GM21528 (cell line): ENCODE results near the gene ANKRD52.
"Not testable (repeated sequence)": the region's sequence is repeated elsewhere in the genome, so short reads cannot be mapped to it uniquely, and the experiment has no call there.

Experiments used
- ATAC-seq: cut with Tn5 transposase; IDR thresholded peaks from one replicate; pipeline ENCODE4 v1.9.1; 2021; ENCODE audit warnings: mild to moderate bottlenecking, moderate library complexity; ENCODE audit not compliant: unreplicated experiment, low FRiP score

ANKRD52 gene

DNA sequence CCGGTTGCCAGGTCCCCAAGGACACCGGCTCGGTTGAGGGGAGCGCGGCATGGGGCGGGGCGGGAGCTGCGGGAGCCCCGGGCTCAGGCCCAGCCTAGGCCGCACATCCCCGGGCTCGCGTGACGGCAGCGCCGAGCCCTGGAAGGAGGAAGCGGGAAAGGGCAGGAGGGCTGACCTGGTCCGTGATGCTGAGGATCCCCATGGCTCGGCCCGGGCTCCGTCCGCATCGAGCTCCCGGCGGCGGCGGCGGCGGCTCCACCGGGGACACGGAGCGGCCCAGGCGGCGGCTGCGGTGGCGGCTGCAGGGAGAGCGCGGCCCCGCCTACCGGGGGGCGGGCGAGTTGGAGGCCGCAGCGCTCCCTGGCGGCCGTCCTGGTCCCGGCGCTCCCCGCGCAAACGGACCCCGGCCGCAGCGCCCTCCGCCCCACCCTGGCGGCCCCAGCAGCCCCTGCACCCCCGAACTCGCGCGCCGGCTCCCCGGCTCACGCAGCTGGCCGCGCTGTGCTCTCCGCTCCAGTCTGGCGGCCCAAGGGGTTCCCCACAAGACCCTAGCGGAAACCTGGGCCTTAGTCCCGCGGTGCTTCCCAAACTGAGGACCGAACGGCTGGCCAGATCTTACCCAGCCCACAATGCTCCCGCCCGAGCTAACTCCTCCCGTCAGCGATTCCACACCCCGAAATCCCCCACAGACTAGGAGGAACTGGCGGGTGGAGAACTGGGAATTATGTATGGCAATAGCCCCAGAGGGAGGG, at the start of gene ANKRD52:
Gene ANKRD52 (minus strand): TSS at position 317 of the 752 bp plus-strand sequence. CDS start 115 bp downstream, at position 202.
- ATAC-seq = peak; percentile 77

DNA sequence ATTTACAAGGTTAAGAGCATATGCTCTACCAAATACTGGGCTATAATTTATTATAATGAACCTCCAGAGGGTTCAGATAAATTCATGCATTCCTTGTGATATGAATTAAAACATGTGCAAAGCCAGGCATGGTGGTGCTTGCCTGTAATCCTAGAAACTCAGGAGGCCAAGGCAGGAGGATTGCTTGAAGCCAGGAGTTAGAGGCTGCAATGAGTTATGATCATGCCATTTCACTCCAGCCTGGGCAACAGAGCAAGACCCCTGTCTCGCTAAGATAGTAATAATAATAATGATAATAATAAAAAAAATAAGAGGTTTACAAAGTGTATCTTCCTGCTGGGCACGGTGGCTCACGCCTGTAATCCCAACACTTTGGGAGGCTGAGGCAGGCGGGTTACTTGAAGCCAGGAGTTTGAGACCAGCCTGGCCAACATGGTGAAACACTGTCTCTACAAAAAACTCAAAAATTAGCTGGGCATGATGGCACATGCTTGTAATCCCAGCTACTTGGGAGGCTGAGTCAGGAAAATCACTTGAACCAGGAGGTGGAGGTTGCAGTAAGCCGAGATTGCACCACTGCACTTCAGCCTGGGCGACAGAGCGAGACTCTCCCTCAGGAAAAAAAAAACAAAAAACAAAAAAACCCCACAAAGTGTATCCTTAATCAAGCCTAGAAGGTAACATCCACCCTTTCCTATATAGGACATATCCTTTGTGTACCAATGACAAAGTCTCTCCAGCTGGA, 49.2 kb upstream of the ANKRD52 start:
- no peak for ATAC-seq

DNA sequence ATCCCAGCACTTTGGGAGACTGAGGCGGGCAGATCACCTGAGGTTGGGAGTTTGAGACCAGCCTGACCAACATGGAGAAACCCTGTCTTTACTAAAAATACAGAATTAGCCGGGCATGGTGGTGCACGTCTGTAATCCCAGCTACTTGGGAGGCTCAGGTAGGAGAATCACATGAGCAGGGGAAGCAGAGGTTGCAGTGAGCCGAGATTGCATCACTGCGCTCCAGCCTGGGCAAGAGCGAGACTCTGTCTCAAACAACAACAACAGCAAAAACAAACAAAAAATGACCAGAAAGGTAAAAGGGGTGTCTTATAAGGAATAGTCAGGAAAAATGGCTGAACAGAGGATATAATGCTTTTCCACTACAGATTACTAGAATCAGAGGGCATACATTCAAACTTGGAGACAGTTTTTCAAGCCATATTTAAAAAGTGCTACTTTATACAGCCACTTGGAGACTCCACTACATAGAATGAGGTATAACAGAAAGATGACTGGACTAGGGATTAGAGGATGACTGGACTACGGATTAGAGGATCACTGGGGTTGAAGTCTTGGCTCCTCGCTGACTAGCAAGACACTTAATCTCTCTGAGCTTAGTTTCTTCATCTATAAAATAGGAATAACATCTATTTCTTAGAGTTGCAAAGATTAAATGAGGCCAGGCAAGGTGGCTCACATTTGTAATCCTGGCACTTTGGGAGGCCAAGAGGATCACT, 46.8 kb upstream of the ANKRD52 start:
- no peak for ATAC-seq

DNA sequence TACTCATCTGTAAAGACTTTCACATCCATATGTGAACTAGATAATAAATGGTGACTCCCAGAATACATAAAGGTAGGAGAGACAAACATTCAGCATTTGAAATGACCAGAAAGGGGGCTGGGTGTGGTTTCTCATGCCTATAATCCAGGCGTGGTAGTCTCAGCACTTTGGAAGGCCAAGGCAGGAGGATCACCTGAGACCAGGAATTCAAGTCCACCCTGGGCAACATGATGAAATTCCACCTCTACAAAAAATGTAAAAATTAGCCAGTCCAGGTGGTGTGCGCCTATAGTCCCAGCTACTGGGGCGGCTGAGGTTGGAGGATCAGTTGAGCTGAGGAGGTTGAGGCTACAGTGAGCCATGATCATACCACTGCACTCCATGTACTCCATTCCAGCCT, 46.1 kb upstream of the ANKRD52 start:
- ATAC-seq = no peak

DNA sequence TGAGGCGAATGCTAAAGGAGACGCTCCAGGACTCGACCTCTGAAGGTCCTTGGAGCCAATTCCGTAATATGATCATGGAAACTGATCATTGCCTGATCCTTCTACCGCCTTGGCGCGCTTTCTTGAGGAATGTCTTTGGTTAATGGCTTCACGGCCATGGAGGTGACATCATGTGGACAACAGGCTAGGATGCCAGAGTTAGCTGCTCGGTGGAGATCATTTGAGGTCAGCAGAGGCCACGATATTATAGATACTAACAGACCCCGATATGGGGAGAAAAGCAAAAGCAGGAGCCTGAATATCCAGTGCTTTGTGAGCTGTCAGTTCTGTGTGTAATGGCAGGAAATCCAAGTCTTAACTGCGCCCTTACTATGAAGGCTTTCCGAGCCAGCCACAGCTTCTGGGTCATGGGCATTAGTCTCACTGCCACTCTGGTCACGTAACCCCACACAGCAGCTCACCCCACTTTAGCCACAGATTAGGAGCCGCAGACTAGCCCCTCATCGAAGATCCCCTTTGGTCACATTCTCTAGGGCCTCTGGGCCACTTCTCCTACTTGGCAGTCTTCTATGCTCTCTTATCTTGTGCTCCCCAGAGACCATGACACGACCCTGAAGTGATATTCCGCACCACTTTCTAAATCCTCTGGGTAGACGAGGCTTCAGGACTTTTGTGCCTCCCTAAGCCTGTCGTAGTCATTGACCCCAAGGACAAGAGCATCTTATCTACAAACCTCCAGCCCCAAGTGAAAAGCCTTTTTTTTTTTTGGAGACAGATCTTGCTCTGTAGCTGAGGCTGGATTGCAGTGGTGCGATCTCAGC, 42.7 kb upstream of the ANKRD52 start:
- ATAC-seq = no peak

DNA sequence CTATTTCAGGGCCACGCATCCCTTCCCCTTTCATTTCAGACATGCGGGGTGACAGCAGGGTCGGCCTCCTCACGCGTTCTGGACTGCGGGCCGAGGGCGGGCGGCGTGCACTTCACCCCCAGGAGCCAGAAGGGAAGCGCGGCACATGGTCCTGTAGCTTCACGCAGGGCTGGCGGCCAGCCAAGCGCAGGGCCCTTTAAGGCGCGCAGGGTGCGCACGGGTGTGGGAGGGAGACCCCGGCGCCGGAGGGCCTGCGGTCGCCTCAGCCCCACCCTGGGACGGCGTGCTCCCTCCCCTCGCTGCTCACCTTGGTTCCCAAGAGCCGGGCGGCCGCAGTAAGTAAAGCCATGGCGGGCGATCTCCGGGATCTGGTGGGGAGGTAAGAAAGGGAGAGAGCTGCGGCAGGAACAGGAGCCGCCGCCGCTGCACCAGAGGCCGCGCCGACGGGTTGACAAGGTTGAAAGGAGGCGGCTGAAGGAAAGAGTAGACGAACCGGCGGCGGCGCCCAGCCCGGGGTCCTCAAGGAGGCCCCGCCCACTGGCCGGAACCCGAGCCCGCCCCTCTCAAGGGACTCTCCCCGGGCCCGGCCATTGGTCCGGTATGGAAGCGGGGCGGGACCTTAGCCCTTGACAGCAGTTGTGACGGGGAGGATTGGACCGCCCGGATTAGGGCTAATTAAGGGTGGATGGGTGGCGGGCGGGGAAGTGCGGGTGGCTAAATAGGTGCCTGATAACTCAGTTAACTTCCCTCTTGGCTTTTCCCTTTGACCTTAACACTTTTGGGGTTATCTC, 41.9 kb upstream of the ANKRD52 start, which contains the start of gene CS:
Gene CS (minus strand): TSS at position 478 of the 791 bp plus-strand sequence. CDS start 129 bp downstream, at position 349.
- peak; percentile 89 for ATAC-seq

DNA sequence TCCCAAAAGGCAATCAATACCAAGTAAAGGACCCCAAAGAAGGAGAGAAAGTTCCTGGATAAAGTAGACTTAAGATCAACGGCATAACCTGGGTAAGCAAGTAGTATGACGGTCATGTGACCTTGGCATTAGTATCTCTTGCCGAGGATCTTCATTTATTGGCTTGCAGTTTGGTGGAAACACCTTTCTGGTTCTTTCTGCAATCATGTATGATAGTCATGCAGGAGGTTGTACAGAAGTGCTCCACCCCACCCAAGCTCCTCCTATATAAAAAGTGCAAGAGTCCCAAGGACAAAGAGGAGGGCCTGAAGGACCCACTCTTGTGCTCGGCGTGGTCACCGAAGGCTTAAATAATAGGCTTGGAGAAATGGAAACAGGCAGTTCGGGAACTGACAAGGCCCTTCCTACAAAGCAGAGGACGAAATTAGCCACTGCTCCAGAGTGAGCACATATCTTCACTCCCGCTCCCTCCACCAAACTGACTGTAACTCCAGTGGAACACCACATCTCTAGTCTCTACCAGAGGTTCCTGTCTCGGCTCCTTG, 41.2 kb upstream of the ANKRD52 start:
- peak; percentile 17 for ATAC-seq

DNA sequence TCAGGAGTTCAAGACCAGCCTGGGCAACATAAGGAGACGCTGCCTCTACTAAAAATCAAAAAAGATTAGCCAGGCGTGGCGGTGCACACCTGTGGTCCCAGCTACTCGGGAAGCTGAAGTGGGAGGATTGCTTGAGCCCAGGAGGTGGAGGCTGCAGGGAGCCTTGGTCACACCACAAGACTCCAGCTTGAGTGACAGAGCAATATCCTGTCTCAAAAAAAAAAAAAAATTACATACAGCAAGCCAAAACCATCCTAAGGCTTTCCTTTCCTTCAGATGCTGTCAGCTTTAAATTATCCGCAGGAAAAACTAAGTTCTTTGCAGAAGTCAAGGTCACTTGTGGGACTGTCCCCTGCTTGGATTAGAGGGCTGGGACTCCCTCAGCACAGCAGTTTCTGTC, 40.6 kb upstream of the ANKRD52 start:
- ATAC-seq = no peak

DNA sequence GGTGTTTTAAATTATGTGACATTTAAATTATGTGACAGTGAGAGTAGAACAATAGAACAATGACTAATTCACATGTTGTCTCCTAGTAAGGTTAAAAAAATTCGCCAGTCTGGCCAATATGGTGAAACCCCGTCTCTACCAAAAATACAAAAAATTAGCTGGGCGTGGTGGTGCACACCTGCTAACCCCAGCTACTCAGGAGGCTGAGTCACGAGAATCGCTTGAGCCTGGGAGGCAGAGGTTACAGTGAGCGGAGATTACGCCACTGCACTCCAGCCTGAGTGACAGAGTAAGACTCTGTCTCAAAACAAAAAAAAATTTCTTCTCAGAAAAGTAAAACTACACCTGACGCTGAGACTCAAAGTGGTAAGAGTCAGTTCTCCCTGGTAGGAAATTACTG, 39.2 kb upstream of the ANKRD52 start:
- no peak for ATAC-seq

DNA sequence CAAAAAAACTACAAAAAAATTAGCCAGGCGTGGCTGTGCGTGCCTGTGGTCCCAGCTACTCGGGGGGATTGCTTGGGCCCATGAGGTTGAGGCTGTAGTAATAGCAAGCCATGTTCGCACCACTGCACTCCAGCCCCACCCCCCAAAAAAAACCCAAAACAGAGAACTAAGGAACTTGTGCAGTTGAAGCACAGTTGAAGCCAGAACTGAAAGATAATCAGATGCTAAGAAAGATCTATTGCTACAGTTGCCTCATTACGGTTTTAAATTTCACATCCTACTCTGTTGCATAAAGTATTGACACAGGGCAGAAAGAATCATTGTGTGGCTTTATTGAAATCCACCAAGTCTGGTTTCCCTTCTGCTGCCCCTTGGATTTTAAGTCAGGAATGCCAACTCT, 38.1 kb upstream of the ANKRD52 start:
- no peak for ATAC-seq

DNA sequence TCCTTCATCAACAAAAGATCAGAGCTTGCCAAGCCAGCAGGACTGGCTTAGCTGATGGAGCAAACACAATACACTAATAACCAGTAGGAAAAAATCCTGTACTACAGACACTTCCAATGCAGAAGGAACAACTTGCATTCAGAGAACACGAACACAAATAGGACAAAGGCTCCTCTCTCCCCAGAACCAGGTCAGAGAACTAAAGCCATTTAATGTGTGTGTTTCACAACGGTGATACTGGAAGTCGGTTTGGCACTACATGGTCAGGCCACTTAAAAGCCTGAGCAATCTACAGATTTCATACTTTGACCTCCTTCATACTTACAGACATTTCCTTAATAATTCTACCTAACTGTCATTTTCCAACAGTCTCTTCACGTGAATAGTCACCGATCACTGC, 35.6 kb upstream of the ANKRD52 start:
- ATAC-seq = no peak

DNA sequence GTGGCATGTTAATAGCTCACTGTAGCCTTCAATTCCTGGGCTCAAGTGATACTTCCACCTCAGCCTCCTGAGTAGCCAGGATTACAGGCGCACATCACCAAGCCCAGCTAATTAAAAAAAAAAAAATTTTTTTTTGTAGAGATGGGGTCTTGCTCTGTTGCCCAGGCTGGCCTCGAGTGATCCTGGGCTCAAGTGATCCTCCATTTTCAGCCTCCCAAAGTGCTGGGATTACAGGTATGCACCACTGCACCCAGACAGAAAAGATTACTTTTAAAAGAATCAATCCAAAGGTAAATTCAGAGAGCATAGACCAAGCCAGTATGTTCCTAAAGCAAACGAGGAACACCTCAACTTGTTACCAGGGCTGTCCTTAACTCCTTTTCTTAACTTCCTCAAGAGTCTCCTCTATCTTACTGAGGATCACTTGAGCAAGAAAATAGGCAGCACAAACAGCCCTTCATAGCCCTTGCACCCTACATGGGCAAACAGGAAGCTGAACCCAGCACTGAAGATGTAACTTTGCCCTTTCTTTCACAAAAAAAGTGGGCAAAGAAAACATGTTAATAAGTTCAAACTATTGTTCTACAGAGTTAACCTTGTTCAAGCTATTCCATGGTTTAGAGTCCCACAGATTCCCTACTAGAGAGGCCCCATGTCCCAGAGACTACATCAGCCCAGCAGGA, 30.7 kb upstream of the ANKRD52 start:
- ATAC-seq = no peak

DNA sequence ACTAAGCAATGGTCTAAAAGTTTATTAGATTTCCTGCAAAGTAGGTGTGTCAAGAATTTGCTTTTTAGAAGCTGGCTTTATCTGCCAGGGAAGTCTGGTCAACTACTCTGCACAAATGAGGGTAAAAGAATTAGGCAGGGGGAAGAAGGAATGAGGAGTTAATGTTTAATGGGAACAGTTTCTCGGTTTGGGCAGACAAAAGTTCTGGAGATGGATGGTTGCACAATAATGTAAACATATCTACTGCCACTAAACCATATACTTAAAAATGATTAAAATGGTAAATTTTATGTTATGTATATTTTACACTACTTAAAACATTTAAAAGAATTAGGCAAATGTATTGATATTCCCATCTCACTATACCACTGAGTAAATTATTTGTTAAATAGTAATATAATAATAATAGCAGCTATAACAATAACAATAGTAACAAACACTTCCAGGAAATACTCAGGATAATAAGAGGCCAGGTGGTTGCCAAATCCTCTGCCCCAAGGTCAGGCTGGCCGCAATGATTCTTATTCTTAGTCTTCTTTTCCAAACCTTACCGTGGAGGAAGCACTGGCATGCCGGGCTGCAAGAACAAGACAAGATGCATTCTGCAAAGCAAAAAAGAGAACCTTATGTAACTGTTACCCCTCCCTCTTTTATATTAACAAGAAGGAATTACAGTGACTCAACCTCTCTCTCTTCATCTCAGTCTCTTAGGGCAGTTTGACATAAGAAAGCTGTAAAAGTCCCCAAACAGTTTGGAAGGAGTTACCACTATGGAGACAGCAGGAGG, 28.1 kb upstream of the ANKRD52 start:
- ATAC-seq = no peak

DNA sequence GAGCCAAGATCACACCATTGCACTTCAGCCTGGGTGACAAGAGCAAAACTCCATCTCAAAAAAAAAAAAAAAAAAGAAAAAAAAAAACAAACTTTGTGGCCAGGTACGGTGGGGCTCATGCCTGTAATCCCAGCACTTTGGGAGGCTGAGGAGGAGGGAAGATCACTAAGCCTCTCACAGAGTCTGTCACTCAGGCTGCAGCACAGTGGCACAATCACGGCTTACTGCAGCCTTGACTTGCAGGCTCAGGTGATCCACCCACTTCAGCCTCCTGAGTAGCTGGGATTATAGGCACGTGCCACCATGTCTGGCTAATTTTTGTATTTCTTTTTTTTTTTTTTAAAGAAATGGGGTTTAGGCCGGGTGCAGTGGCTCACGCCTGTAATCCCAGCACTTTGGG, 26.1 kb upstream of the ANKRD52 start:
- ATAC-seq = not testable (repeated sequence)

DNA sequence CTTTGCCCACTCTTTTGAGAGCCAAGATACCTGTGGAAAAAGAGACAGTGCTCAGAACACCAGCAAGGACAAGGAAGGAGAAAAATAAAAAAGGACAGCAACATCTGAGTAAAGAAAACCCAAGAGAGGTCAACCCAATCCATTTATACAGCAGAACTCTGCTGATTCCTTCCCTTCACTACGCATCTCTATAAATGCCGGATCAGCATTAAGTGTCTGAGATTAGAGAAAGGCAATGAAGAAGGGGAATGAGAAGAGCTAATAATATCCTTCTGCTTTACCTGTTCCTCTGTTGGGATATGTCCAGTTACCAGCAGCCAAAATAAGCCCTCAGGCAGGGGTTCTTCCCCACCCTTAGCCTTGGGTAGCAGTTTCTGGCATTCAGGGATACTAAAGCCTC, 24.4 kb upstream of the ANKRD52 start:
- ATAC-seq = no peak

DNA sequence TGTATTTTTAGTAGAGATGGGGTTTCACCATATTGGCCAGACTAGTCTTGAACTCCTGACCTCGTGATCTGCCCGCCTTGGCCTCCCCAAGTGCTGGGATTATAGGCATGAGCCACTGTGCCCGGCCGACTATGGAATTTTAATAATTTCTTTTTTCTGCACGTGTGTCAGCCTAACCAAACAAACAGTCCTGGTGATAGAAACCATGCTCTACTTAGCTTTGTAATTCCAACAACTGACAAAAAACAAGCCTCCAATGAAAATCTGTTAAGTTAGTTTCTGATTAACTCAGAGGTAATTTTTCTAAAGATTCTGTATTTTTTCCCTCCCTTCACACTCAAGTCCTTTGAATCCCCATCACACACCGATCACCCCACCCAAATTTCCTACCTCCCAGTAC, 23.8 kb upstream of the ANKRD52 start:
- no peak for ATAC-seq

DNA sequence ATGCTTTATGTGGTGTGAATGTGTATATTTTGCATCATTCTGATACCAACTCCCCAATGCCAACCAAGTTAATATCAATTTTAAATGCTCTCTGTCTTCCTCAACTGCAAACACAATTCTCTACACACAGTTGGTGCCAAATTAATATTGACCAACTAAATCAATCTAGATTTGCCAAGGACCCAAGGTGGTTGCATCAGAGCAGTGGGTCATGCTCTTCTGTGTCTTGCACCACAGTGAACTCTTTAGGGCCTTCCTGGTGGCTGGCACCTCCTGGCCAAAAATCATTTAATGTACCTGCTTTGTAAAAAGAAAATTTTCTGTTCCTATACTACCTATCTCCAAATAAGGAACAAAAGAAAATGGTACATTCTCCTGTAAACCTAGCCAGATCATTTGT, 22.7 kb upstream of the ANKRD52 start:
- ATAC-seq = no peak

DNA sequence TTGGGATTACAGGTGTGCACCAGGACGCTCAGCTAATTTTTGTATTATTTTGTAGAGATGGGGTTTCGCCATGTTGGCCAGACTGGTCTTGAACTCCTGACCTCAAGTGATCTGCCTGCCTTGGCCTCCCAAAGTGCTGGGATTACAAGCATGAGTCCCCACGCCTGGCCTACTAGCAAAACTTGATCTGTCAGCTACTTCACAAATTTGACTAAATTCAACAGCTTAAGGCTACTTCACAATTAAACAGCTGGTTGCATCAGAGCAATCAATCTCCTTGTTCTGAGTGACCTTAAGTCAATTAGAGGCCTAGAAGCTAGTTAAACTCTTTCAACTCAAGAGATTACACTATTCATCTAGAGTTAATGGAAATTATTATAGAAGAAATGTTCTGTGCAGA, 20.7 kb upstream of the ANKRD52 start:
- no peak for ATAC-seq
